ENCODE data around the gene NOP14. TPM values are rescaled to one million over a fixed set of nuclear protein-coding genes. Genes with fewer than 3 reads are reported as not detected.

The NOP14 gene
- total and polyA plus RNA-seq, 2 experiments from 2014 or later: 29.9 to 38.7 TPM

DNA sequence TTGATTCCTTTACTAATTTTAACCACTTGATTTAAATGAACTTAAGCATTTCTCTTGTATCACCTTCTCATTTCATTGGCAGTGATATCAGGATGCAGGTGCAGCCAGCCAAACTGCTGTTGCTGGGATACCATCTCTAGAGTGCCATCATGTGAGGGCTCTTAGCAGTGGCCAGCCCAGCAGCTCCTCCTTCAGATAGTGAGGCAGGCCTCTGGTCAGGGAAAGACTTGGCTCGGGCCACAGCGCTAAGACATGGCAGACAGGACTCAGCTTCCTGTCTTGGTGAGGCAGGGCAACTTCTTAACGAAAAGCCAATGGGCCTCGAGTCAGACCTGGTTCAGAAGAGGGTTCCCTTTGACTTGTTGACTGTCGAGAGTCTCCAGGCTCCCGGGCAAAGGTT lies 50.0 kb downstream of the NOP14 start:
- Histone ChIP-seq H3K4me2 (no peak overlapping the region), H3K36me3 (ENCODE audit: insufficient read depth) (peaks cover 10% of the 10 kb centered on the region), H3K4me3 (no peak overlapping the region), H3K27me3 (ENCODE audit: insufficient read depth) (no peaks in the 10 kb centered on the region), H2AFZ (no peak overlapping the region), H3K27ac (ENCODE audit: low read depth) (no peak overlapping the region), H3K4me1 (ENCODE audit: insufficient read depth) (no peaks in the 10 kb centered on the region), H3K9me2 (ENCODE audit: insufficient read depth) (no peaks in the 10 kb centered on the region), H4K20me1 (replicated peaks; ENCODE audit: insufficient read depth) (no peaks in the 10 kb centered on the region), H3F3A (replicated peaks; ENCODE audit: low read depth) (no peaks in the 10 kb centered on the region), H3K79me2 (replicated peaks; ENCODE audit: insufficient read depth) (peaks cover 8% of the 10 kb centered on the region)
- no peak for TF ChIP-seq JUNB (IDR thresholded peaks at IDR 0.05; ENCODE audit: unreplicated experiment)
- Mint-ChIP-seq H3K4me3 (no peak overlapping the region), H3K4me1 (no peaks in the 10 kb centered on the region), H3K9me3 (peaks cover 15% of the 10 kb centered on the region), H3K36me3 (ENCODE audit: low read depth) (peaks cover 65% of the 10 kb centered on the region), H3K27ac (no peak overlapping the region), H3K27me3 (ENCODE audit: insufficient read depth, low read depth, poor library complexity) (peaks cover 2% of the 10 kb centered on the region)
- DNase-seq (ENCODE audit: low spot score): no peak
- no peak for ATAC-seq

DNA sequence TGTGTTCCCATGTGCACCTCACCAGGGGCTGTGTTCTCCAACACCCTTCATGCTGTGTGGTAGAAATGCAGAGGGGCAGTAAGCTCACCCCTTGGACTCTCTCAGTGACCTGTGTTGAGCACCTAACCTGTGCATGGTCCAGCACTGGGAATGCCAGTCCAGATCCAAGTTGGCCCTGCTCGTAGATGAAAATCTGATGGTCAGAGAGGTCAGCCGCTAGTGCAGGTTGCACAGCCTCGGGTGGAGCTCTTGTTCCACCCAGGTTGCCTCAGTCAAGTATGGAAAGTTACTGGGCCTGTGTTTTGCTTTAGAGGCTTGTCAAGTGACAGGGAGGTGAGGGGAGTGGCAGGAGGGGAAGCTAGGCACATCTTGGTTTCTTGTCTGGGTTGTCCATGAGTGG lies 51.3 kb downstream of the NOP14 start:
- Histone ChIP-seq H2AFZ (no peak overlapping the region), H3K4me1 (ENCODE audit: insufficient read depth) (no peaks in the 10 kb centered on the region), H3K4me3 (no peak overlapping the region), H3K4me2 (no peak overlapping the region), H3K79me2 (replicated peaks; ENCODE audit: insufficient read depth) (no peaks in the 10 kb centered on the region; the same call in 1 of the 2 replicates), H4K20me1 (replicated peaks; ENCODE audit: insufficient read depth) (no peaks in the 10 kb centered on the region; the same call in 1 of the 2 replicates), H3K9me2 (ENCODE audit: insufficient read depth) (no peaks in the 10 kb centered on the region), H3K27ac (ENCODE audit: low read depth) (no peak overlapping the region), H3F3A (replicated peaks; ENCODE audit: low read depth) (0 out of 2 replicates have a peak, but pooled peaks cover 2% of the 10 kb centered on the region), H3K36me3 (ENCODE audit: insufficient read depth) (peaks cover 10% of the 10 kb centered on the region), H3K27me3 (ENCODE audit: insufficient read depth) (no peaks in the 10 kb centered on the region)
- Mint-ChIP-seq H3K9me3 (peaks cover 2% of the 10 kb centered on the region; the same call in 2 of the 3 replicates), H3K27ac (no peak overlapping the region), H3K4me3 (no peak overlapping the region), H3K4me1 (no peaks in the 10 kb centered on the region), H3K27me3 (ENCODE audit: insufficient read depth, low read depth, poor library complexity) (peaks cover 4% of the 10 kb centered on the region), H3K36me3 (ENCODE audit: low read depth) (peaks cover 59% of the 10 kb centered on the region)
- ATAC-seq (no peak), DNase-seq (ENCODE audit: low spot score) (no peak)
- TF ChIP-seq JUNB (IDR thresholded peaks at IDR 0.05; ENCODE audit: unreplicated experiment) (no peak), NANOG (IDR thresholded peaks at IDR 0.05; ENCODE audit: borderline replicate concordance) (no peak), EZH2 (IDR thresholded peaks at IDR 0.05; ENCODE audit: low read depth, unreplicated experiment) (no peak), CREB1 (CRISPR knock-in tag; IDR thresholded peaks at IDR 0.05; ENCODE audit: low read depth) (no peak), ZNF331 (CRISPR knock-in tag; IDR thresholded peaks at IDR 0.05; ENCODE audit: low read depth) (no peak), POLR2AphosphoS5 (IDR thresholded peaks at IDR 0.05; ENCODE audit: low read depth) (no peak), ZNF114 (CRISPR knock-in tag; IDR thresholded peaks at IDR 0.05) (no peak), STAT1 (IDR thresholded peaks at IDR 0.05; ENCODE audit: unreplicated experiment) (no peak), EZH2phosphoT487 (IDR thresholded peaks at IDR 0.05; ENCODE audit: unreplicated experiment) (no peak)
- TF ChIP-seq, protein P1, sequence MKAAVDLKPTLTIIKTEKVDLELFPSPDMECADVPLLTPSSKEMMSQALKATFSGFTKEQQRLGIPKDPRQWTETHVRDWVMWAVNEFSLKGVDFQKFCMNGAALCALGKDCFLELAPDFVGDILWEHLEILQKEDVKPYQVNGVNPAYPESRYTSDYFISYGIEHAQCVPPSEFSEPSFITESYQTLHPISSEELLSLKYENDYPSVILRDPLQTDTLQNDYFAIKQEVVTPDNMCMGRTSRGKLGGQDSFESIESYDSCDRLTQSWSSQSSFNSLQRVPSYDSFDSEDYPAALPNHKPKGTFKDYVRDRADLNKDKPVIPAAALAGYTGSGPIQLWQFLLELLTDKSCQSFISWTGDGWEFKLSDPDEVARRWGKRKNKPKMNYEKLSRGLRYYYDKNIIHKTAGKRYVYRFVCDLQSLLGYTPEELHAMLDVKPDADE (IDR thresholded peaks at IDR 0.05): no peak
- TF ChIP-seq, protein P2, sequence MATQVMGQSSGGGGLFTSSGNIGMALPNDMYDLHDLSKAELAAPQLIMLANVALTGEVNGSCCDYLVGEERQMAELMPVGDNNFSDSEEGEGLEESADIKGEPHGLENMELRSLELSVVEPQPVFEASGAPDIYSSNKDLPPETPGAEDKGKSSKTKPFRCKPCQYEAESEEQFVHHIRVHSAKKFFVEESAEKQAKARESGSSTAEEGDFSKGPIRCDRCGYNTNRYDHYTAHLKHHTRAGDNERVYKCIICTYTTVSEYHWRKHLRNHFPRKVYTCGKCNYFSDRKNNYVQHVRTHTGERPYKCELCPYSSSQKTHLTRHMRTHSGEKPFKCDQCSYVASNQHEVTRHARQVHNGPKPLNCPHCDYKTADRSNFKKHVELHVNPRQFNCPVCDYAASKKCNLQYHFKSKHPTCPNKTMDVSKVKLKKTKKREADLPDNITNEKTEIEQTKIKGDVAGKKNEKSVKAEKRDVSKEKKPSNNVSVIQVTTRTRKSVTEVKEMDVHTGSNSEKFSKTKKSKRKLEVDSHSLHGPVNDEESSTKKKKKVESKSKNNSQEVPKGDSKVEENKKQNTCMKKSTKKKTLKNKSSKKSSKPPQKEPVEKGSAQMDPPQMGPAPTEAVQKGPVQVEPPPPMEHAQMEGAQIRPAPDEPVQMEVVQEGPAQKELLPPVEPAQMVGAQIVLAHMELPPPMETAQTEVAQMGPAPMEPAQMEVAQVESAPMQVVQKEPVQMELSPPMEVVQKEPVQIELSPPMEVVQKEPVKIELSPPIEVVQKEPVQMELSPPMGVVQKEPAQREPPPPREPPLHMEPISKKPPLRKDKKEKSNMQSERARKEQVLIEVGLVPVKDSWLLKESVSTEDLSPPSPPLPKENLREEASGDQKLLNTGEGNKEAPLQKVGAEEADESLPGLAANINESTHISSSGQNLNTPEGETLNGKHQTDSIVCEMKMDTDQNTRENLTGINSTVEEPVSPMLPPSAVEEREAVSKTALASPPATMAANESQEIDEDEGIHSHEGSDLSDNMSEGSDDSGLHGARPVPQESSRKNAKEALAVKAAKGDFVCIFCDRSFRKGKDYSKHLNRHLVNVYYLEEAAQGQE (IDR thresholded peaks at IDR 0.05; ENCODE audit: unreplicated experiment): no peak
- TF ChIP-seq, protein P3, sequence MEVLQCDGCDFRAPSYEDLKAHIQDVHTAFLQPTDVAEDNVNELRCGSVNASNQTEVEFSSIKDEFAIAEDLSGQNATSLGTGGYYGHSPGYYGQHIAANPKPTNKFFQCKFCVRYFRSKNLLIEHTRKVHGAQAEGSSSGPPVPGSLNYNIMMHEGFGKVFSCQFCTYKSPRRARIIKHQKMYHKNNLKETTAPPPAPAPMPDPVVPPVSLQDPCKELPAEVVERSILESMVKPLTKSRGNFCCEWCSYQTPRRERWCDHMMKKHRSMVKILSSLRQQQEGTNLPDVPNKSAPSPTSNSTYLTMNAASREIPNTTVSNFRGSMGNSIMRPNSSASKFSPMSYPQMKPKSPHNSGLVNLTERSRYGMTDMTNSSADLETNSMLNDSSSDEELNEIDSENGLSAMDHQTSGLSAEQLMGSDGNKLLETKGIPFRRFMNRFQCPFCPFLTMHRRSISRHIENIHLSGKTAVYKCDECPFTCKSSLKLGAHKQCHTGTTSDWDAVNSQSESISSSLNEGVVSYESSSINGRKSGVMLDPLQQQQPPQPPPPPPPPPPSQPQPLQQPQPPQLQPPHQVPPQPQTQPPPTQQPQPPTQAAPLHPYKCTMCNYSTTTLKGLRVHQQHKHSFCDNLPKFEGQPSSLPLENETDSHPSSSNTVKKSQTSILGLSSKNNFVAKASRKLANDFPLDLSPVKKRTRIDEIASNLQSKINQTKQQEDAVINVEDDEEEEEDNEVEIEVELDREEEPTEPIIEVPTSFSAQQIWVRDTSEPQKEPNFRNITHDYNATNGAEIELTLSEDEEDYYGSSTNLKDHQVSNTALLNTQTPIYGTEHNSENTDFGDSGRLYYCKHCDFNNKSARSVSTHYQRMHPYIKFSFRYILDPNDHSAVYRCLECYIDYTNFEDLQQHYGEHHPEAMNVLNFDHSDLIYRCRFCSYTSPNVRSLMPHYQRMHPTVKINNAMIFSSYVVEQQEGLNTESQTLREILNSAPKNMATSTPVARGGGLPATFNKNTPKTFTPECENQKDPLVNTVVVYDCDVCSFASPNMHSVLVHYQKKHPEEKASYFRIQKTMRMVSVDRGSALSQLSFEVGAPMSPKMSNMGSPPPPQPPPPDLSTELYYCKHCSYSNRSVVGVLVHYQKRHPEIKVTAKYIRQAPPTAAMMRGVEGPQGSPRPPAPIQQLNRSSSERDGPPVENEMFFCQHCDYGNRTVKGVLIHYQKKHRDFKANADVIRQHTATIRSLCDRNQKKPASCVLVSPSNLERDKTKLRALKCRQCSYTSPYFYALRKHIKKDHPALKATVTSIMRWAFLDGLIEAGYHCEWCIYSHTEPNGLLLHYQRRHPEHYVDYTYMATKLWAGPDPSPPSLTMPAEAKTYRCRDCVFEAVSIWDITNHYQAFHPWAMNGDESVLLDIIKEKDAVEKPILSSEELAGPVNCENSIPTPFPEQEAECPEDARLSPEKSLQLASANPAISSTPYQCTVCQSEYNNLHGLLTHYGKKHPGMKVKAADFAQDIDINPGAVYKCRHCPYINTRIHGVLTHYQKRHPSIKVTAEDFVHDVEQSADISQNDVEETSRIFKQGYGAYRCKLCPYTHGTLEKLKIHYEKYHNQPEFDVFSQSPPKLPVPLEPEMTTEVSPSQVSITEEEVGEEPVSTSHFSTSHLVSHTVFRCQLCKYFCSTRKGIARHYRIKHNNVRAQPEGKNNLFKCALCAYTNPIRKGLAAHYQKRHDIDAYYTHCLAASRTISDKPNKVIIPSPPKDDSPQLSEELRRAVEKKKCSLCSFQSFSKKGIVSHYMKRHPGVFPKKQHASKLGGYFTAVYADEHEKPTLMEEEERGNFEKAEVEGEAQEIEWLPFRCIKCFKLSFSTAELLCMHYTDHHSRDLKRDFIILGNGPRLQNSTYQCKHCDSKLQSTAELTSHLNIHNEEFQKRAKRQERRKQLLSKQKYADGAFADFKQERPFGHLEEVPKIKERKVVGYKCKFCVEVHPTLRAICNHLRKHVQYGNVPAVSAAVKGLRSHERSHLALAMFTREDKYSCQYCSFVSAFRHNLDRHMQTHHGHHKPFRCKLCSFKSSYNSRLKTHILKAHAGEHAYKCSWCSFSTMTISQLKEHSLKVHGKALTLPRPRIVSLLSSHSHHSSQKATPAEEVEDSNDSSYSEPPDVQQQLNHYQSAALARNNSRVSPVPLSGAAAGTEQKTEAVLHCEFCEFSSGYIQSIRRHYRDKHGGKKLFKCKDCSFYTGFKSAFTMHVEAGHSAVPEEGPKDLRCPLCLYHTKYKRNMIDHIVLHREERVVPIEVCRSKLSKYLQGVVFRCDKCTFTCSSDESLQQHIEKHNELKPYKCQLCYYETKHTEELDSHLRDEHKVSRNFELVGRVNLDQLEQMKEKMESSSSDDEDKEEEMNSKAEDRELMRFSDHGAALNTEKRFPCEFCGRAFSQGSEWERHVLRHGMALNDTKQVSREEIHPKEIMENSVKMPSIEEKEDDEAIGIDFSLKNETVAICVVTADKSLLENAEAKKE (CRISPR knock-in tag; IDR thresholded peaks at IDR 0.05): no peak

Measured in GM23338 (cell line).